ENCODE measurements around the gene SRSF8.
"Not testable (repeated sequence)": the region's sequence is repeated elsewhere in the genome, so short reads cannot be mapped to it uniquely, and the experiment has no call there.

SRSF8 gene, protein sequence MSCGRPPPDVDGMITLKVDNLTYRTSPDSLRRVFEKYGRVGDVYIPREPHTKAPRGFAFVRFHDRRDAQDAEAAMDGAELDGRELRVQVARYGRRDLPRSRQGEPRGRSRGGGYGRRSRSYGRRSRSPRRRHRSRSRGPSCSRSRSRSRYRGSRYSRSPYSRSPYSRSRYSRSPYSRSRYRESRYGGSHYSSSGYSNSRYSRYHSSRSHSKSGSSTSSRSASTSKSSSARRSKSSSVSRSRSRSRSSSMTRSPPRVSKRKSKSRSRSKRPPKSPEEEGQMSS

DNA sequence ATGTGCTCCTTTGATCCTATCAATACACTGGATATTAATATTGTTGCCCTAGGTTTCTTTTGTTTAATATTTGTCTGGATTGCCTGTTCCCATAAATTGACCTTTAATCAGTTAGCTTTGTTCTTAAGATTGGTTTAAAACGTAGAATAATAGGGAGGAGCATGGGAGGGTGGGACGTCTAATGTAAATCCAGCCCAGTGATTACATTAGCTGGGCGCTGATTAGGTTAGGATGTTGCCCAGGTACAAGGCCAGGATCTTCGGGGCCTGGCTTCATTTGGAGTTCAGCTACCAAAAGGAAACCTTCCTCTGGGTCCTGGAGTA lies at the start of gene SRSF8:
Gene SRSF8 (plus strand): TSS at position 204 of the 323 bp plus-strand sequence. CDS start 308 bp downstream, outside the sequence.
- DNase-seq = no peak

DNA sequence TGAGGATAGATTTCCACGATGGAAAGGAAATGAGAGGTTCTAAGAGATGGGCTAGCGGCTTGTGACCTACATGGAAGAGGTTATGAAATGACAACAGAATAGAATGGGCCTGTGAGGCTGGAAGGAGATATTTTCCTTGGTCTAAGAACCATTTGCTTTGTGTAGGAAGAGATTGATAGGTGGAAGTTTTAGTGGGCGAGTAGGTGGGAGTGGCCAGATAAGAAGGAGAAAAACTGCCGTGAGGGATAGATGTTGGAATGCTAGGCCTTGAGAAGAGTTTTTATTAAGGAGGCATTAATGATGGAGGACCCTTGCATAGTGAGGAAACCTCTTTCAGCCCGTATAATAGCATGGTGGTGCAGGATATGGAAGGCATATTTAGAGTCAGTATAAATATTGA lies 45.3 kb upstream of the SRSF8 start:
- DNase-seq = not testable (repeated sequence)

DNA sequence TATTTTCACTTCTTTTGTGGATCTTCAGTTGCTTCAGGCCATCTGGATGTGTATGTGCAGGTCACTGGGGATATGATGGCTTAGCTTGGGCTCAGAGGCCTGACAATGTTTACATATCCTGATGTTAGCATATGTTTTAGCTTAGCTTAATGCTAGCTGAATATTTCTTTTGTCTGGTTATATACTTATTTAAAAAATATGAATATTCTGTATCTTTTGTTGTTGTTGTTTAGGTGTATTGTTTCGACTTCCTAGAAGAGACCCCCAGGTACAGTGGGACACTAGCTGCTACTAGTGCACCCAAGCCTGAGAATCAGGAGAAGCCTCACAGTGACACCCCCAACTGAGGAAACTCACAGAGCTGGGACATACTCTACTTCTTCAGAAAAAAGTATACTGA lies 41.8 kb upstream of the SRSF8 start, which contains the start of gene KDM4E:
Gene KDM4E (plus strand): TSS at position 301 of the 400 bp plus-strand sequence. CDS start 300 bp downstream, outside the sequence.
- DNase-seq = no peak

DNA sequence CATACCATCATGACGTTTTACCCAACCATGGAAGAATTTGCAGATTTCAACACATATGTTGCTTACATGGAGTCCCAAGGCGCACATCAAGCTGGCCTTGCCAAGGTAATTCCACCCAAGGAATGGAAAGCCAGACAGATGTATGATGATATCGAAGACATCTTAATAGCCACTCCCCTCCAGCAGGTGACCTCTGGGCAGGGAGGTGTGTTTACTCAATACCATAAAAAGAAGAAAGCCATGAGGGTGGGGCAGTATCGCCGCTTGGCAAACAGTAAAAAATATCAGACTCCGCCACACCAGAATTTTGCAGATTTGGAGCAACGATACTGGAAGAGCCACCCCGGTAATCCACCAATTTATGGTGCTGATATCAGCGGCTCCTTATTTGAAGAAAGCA lies 41.1 kb upstream of the SRSF8 start:
- DNase-seq = not testable (repeated sequence)

DNA sequence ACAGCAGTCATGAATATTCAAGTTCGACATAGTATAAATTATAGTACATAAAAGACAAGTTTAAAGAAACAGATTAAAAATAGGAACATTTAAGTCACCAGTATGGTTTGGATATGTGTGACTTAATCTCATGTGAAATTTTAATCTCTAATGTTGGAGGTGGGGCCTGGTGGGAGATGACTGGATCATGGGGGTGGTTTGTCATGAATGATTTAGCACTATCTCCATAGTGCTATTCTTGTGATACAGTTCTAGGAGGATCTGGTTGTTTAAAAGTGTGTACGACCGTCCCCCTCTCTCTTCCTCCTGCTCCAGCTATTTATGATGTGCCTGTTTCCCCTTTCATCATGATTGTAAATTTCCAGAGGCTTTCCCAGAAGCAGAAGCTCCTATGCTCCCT lies 38.4 kb upstream of the SRSF8 start:
- DNase-seq = no peak

DNA sequence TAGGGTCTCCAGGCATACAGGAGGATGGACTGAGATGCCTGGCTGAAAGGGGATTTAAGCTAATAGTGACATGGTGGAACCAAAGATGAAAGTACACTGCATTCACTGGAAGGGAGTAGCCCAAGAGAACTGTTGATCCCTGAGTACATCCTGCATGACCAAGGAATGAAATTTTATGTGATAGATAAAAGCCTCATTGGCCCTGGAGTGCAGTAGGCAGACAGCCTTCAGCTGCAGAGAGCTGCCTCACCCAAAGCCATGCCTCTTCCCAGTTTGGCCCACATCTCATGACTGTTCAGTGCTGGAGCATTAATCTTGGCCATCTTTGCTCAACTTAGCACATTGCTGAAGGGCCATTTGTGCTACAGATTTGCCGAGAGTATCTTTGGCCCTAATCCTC lies 33.7 kb upstream of the SRSF8 start:
- DNase-seq = no peak

DNA sequence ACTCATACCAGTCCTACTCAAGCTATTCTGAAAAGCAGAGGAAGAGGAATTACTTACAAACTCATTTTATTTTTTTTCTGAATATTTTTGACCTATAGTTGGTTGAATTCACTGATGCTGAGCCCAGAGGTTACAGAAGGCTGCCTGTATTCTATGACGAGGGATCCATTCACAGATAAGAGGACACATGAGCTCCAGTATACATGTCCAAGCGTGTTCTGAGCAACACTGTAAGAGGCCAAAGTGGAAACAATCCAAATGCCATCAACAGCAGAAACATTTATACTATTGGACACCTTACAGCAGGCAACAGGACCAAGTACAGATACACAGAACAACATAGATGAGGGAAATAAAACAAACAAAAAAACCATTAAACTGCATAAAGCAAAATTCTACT lies 31.4 kb upstream of the SRSF8 start:
- DNase-seq = no peak

DNA sequence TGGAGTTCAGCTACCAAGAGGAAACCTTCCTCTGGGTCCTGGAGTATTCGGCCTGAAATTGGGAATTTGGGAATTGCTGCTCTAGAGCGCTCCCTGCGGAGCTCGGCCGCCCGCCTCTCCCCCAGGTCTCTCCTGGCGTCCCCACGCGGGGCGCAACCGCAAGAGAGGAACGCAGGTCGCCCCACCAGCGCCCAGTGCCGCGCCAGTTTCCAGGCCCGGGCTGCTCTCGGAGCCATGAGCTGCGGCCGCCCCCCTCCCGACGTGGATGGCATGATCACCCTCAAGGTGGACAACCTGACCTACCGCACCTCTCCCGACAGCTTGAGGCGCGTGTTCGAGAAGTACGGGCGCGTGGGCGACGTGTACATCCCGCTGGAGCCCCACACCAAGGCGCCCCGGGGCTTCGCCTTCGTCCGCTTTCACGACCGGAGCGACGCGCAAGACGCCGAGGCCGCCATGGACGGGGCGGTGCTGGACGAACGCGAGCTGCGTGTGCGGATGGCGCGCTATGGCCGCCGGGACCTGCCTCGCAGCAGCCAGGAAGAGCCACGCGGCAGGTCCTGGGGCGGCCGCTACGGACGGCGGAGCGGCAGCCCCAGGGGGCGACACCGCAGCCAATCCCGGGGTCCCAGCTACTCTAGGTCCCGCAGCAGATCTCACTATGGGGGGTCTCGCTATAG lies 29.2 kb upstream of the SRSF8 start:
- DNase-seq = not testable (repeated sequence)

DNA sequence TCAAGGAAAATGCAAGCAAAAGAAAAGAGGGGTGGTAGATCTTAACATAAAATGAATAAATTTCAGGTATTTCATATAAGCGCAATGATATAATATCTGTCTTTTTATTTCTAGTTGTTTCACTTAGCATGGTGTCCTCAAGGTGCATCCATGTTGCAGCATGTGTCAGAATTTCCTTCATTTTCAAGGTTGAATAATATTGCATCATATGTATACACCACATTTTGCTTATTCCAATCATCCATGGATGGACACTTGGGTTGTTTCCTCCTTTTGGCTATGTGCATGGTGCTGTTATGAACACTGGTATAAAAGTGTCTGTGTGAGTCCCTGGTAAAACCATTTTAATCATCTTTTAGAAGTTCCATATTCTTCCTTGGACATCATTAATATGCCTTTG lies 24.5 kb upstream of the SRSF8 start:
- DNase-seq = no peak

DNA sequence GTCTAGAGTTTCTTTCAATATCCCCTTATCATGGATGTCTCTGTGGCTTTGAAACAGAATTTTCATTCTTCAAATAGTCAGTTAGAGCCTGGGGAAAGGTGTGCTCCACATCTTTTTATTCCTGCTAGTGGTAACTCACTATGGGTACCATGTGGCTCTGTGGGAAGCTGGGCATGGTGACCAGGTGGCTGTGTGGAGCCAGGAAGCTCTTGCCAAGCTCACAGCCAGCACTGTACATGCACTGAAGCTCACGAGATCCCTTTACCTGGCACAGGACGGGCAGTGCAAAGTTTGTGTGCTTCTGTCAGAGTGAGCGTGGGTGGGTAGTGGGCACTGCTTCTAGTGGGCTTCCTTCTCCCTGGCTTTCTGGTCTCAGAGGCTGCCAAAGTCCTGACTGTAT lies 23.8 kb upstream of the SRSF8 start:
- DNase-seq = no peak

DNA sequence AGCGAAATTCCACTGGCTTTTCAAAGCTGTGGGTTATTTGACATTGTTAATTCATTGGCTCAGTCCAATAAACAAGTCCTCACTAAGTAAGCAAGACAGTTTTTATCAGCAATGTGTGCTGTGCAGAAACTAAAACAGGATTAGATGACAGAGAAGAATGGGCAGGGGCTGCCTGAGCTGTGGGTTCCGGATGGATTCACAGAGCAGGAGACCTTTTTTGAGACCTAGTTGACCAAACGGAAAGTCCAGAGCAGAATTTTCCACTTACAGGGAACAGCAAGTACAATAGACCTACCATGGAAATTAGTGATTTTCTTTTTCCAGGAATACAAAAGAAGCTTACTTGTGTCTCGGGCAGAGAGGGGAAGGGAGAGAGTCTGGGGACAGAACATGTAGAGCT lies 22.7 kb upstream of the SRSF8 start:
- DNase-seq = no peak

DNA sequence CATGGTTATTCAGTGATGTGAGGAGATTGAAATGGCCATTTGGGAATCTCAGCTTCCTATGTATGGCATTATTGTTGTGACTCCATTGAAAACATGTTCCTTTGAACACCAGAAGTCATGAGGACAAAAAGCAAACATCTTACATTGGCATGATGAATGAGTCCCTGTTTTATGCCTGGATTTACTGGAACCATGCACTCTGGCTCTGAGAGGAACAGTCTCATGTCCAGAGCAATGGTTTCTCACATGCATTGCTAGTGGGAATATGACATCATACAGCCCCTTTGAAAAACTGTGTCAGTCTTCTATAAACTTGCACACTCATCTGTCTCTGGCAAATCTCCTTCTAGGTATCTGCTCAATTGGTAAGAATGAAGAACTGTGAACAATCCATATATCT lies 20.9 kb upstream of the SRSF8 start:
- DNase-seq = no peak

DNA sequence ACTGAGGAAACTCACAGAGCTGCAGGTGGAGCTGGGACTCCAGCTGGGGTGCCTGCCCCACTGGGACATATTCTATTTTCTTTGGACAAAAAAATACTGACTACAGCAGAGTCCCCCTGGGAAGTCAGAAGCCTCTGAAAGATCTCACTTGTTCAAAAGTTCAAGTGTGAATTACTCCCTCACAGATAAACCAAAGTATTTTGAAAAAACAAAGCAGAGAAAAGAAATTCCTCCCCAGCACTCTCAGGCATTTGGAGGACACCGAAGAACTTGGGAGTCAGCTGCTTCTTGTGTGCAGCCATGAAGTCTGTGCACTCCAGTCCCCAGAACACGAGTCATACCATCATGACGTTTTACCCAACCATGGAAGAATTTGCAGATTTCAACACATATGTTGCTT lies 17.6 kb upstream of the SRSF8 start, which contains the start of gene KDM4F:
Gene KDM4F (plus strand): TSS at position 301 of the 400 bp plus-strand sequence.
- DNase-seq = not testable (repeated sequence)

DNA sequence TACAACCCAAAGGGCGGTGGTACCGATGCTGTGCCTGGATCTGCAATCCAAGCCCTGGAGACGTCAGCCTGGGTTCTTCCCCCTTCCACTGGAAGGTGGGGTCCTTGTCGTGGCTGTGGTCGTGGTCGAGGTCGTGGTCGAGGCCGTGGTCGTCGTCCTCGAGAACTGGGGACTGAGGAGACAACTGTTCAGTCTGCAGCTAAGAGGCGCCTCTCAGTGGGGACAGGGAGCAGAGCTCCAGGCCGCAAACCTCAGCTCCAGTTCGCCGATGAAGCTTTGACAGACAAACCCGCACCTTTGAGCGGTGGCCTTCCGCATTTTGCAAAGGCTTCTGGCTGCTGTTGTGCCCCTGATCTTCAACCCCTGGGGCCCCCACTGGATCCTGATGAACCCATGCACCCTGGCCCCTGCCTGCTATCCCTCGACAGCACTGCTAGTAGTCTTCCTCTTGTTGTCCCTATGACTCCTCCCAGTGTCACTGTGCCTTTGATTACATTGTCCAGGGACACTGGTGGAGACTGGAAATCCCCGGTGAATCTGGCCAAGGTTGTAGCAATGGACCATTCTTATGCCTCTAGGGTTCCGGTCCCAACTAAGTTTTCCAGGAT lies 16.0 kb upstream of the SRSF8 start:
- no peak for DNase-seq

DNA sequence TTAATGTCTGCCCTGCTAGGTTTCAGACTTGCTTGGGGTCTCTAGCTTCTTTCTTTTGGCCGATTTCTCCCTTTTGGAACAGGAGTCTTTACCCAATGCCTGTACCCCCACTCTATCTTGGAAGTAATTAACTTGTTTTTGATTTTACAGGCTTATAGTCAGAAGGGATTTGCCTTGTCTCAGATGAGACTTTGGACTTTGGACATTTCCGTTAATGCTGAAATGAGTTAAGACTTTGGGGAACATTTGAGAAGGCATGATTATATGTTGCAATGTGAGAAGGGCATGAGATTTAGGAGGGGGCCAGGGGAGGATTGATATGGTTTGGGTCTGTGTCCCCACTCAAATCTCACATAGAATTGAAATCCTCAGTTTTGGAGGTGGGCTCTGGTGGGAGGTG lies 12.4 kb upstream of the SRSF8 start:
- no peak for DNase-seq

DNA sequence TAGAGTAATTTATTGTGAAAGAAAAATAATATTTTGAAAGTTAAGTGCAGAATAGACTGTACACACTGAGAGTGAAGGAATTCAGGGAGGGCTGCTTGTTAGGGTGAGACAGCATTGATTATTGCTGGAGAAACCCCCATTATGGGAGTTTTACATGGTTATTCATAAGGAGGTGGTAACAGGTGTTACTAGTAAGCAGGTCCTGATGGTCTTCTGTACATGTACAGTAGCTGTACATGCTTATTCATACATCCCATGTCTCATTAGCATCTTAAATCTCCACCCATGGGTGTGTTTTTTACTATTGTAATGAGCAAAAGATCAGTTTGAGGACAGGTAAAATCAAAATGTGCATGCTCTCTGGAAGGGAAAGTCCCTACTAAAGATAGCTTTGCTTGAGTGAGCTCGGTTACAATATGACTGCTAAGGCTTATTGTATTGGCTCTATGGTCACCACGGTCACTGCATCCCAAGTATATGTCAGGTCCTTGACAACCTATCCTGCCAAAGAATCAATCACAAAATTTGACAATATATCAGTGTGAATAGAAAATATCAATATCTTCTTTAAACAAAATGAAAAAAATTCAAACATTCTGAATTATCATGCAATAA lies 11.3 kb upstream of the SRSF8 start:
- DNase-seq = no peak

DNA sequence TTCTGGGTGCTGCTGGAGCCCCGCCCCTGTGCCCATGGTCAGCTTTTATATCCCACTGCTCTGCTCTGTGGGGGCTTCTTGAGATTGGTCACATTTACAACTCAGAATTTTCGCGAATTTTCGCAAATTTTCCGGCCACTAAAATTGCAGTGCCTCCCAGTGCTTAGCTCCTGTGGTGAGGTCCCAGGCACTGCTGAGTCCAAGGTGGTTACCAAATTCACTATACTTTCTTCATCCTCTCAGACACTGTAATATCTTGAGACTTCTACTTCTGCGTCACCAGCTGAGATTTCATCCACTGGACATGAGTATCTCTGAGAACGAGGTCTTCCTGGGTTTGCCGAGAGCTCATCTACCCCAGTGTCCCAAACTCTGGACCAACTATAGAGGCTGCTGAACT lies 8.8 kb upstream of the SRSF8 start:
- no peak for DNase-seq

DNA sequence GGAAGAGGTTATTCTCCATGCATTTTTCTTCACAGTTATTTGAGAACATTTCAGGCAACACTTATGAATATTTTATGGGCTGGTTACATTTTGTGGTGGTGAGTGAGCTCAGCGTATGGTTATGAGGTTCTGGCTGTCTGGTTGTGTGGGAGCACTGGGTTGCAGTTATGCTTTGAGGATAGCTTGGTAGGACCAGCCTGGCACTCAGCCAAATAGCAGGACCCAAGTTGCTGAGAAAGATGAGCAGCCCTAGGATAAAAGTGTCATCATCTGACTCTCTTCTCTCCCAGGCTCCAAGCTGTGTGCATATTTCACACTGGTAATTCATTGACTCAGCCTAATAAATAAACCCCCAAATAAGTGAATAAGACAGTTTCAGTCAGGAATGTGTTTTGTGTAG lies 8.1 kb upstream of the SRSF8 start:
- DNase-seq = no peak

DNA sequence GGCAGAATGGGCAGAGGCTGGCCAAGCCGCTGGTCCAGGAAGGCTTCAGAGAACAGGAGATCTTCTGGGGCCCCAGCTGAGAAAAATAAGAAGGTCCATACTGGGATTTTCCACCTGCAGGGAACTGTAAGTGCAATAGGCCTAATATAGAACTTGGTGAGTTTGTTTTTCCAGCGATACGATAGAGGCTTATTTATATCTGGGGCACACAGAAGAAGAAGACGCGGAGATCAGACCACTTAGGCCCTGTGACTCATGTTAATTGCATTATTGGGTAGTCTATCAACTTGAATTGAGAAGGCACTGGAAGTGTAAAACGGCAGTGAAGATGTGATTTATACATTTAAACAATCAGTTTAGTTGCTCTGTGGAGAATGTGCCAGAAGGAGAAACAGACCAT lies 7.7 kb upstream of the SRSF8 start:
- DNase-seq = no peak

DNA sequence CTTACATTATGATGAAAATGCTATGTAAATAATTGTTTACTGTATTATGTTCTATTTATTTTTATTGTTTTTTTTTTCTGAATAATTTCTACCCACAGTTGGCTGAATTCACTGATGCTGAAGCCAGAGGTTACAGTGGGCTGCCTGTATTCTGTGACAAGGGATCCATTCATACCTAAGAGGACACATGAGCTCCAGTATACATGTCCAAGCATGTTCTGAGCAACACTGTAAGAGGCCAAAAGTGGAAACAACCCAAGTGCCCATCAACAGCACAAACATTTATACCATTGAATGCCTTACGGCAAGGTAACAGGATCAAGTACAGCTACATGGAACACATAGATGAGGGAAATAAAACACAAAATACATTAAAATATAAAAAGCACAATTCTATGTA lies 1.4 kb upstream of the SRSF8 start:
- DNase-seq = no peak

DNA sequence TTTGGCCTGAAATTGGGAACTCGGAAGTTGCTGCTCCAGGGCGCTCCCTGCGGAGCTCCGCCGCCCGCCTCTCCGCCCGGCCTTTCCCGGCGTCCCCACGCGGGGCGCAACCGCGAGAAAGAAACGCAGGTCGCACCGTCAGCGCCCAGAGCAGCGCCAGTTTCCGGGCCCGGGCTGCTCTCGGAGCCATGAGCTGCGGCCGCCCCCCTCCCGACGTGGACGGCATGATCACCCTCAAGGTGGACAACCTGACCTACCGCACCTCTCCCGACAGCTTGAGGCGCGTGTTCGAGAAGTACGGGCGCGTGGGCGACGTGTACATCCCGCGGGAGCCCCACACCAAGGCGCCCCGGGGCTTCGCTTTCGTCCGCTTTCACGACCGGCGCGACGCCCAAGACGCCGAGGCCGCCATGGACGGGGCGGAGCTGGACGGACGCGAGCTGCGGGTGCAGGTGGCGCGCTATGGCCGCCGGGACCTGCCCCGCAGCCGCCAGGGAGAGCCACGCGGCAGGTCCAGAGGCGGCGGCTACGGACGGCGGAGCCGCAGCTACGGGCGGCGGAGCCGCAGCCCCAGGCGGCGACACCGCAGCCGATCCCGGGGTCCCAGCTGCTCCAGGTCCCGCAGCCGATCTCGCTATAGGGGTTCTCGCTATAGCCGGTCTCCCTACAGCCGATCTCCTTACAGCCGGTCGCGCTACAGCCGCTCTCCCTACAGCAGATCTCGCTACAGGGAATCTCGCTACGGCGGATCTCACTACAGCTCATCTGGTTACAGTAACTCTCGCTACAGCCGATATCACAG lies 521 bp downstream of the SRSF8 start:
- DNase-seq = peak; percentile 33

DNA sequence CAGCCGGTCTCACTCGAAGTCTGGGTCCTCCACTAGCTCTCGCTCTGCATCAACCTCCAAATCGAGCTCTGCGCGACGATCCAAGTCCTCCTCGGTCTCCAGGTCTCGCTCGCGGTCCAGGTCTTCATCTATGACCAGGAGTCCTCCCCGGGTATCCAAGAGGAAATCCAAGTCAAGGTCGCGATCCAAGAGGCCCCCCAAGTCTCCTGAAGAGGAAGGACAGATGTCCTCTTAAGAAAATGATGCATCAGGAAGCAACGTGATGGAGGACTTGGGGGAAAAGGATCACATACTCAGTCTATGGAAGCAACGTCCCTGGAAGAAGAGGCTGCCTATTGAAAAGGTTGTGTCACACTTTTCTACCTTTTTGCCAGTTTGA lies 1.1 kb downstream of the SRSF8 start:
- DNase-seq = no peak

DNA sequence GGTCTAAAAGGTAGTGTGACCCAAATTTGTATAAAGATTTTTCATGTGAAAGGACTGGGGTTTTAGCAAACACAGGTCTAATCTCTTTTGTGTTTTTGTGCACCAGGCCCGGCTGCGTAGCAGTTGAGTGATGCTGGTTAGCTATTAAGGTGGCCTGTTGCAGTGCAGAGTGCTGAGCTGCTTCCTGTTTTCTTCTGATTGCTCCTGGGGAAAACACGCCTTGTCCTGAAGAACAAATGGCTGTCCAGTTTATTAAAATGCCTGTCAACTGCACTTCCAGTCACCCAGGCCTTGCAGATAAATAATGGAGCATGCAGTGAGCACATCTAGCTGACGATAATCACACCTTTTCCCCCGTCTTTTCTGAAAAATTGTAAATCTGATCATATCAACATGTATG lies 1.8 kb downstream of the SRSF8 start:
- peak; percentile 21 for DNase-seq
